C4-2B (cell line): ENCODE measurements around the gene EVI5.
A peak's percentile ranks its signal among the peaks of the same experiment; 100 is the strongest.

Source experiments
- H3K27ac ChIP-seq: fragments of 450-650 bp; 2 replicates; pipeline ENCODE4 v1.5.1; 2017
- ZFX ChIP-seq: fragments of 450-650 bp; IDR thresholded peaks from 2 replicates; pipeline ENCODE4 v1.6.1; 2017
- TF ChIP-seq, protein P1 (sequence below): fragments of 450-650 bp; conservative IDR thresholded peaks from 2 replicates; pipeline ENCODE4 v1.5.1; 2017; ENCODE audit warnings: mild to moderate bottlenecking

The EVI5 gene

DNA sequence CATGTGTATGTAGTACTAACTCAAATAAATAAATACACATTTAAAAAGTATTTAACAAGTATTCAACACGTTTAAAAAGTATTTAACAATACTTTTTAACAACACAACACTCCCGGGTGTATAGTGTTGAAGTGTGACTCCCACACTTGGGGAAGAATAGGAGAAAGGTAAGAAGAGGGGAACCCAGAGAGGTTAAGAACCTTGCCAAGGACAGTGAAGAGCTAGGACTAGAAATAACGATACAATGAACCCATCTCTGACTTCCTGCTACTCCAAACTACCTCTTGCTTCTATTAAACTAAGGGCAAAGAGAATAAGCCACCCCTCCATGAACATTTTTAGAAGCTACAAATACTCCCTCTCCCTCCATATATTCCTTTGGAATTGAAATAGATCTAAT, 296.5 kb downstream of the EVI5 start:
- no peak for TF ChIP-seq ZFX
- TF ChIP-seq, protein P1, sequence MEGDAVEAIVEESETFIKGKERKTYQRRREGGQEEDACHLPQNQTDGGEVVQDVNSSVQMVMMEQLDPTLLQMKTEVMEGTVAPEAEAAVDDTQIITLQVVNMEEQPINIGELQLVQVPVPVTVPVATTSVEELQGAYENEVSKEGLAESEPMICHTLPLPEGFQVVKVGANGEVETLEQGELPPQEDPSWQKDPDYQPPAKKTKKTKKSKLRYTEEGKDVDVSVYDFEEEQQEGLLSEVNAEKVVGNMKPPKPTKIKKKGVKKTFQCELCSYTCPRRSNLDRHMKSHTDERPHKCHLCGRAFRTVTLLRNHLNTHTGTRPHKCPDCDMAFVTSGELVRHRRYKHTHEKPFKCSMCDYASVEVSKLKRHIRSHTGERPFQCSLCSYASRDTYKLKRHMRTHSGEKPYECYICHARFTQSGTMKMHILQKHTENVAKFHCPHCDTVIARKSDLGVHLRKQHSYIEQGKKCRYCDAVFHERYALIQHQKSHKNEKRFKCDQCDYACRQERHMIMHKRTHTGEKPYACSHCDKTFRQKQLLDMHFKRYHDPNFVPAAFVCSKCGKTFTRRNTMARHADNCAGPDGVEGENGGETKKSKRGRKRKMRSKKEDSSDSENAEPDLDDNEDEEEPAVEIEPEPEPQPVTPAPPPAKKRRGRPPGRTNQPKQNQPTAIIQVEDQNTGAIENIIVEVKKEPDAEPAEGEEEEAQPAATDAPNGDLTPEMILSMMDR, result no peak
- H3K27ac ChIP-seq, result no peak overlapping the region

DNA sequence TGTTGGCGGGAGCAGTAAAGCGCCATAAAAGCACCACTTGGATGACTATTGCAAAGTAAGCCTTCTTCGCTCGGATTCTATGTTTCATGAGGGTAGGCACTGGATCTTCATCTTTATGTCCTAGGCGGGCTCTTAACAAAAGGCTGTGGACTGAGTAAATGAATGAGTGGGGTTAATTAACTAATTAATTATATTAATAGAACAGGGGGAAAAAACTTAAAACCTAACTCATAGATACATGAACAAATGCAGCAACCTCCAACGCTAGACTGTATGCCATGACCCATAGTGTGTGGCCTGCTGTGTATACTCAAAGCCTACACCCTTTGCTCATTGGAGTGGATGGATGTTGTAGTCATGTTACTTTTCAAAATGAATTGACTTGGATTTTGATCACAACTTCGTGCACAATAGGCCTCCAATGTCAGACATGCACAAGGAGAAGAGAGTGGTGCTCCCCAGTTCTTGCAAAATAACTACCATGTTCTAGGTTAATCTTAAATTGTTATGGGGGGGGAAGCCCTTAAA, 297.8 kb downstream of the EVI5 start:
- no peak for TF ChIP-seq ZFX
- TF ChIP-seq, protein P1, result no peak
- H3K27ac ChIP-seq, result no peak overlapping the region

DNA sequence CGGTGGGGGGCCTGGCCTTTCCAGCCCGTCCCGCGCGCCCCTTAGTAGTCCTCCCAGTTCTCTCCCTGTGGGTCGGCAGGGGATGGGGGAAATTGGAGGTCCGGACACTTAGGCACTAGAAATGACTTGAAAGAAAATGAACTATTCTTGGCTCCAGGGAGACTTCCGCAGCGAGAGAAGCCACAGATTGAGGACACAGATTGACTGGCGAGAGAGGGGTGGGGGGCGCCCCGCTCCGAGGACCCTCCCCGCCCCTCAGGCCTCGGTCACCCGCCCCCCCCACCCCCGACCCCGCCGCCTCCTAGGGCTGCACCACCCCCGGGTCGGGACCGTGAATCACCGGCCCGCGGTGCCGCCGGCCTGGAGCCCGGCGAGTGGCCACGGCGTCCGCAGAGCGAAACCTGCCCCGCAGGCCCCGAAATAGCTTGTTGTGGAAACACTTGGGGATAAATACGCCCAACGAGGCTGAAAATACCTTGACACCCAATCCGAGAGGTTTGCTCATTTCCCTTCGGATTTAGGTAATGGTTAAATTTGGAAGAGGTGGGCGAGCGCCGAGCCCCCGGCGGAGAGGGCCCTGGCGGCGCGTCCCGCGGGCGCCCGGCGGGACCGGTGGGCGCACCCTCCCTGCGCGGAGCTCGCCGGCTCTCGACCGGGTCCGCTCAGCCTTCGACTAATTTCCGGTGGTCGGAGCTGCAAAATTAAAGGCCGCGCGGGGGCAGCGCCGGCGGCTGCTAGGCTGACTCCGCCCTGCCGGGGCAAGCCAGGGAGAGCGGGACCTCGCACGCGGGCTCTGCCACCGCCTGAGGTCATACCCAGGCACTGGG, 298.4 kb downstream of the EVI5 start, which contains the start of gene GFI1:
TSS of gene GFI1 (minus strand) at position 675 of the 827 bp plus-strand sequence. CDS start 3,438 bp downstream, outside the sequence.
- TF ChIP-seq, protein P1, result no peak
- no peak for TF ChIP-seq ZFX
- H3K27ac ChIP-seq, result peak within 1 kb of the TSS; percentile 23; the same call in 1 of the 2 replicates

DNA sequence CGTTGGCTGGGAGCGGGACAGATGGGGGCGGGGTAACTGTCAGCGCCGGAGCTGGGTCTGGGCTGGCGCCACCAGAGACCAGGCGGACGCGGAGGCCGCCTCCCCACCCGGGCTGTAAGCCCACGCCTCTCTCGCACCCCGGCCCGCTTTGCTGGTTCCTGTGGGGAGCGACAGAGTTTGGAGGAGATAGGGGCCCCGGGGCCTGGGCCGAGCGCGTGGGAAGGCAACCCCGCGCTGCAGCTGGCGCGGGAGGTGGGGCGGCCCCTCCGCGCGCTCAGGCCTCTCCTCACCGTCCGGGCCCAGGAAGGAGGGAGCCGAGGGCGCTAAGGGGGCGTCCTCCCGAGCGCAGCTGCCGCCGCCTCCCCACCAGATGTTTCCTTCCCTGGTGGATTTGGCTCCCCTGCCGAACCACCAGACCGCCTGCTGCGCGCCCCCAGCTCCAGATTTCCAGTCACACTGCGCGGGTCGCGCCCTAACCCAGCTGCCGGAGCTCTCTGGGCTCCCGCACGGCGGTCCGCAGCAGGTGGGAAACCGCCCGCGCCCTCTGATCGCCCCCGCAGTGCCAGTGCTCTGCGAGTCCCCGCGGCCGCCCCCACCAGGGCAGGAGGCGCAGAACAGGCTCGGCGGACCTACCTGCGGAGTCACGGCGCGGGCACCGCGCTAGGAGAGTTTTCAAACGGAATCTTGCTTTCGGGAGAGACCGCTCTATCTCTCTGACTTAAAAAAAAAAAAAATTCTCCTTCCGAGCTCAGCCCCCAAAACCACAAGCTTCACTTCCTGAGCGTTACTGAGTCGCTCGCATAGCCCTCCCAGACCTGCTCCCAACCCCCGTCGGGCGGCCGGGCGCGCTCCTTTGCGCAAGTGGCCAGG, 299.3 kb downstream of the EVI5 start:
- TF ChIP-seq, protein P1, result peak; percentile 78
- peak; percentile 38; the same call in 1 of the 2 replicates for TF ChIP-seq ZFX
- H3K27ac ChIP-seq, result peak overlapping the region; percentile 23; the same call in 1 of the 2 replicates

DNA sequence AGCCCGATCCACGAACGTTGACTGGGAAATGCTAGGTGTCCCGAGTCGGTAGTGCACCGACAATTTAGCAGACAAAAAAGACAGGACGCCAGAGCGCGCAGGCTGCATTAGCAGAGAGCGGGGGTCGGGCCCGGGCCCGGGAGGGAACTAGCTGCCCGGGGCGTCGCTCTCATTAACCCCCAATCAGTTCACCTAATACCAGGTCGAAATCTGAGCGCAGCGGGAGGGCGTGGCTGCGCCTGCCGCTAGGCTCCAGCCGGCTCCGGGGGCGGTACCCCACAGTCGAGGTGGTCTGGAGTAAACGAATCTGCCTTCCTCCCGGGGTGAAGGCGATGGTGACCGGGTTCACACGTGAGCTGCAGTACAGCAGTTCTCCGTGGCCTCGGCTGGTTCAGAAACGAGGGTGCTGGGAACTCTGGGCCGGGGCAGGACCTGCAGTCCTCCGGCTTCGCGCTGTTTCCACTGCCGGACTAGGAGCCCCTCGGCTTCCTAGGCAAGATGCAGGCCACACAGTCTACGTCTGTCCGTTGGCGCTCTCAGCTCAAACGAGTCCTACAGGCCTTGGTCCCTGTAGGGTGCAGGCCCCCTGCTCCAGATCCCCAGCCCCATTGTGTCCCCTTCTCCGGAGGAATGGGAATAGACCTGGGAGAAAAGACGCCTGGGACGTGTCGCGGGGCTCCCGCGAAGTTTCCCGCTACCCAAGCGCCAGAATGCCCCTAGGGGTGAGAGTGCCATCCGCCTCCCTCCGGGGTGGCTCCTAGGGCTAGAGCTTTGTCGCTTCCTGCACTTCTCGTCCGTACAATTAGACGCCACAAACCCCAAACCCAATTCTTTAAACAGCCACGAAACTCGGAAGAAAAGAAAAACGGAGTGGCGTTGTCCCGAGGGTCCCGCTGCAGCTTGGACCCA, 300.2 kb downstream of the EVI5 start:
- H3K27ac ChIP-seq, result no peak overlapping the region; the same call in 1 of the 2 replicates

More for the DNA sequence above, 300.2 kb downstream of the EVI5 start:
- TF ChIP-seq ZFX, result no peak
- TF ChIP-seq, protein P1, result no peak
